Peyer's patch (tissue), 4 donors: Measurements from ENCODE around the gene PODN. TPM values are rescaled to one million over a fixed set of nuclear protein-coding genes. Genes with fewer than 3 reads are reported as not detected.

Source experiments
- DNase-seq, 3 donors: peaks; one replicate each; pipeline ENCODE4 v3.0.0-alpha.2; 2017 to 2019
- H3K27ac ChIP-seq, 4 donors: fragments of 200-600 bp; sonication (generic); one replicate each; pipeline ENCODE4 v1.5.1; 2016 to 2019
- H3K27me3 ChIP-seq, 2 donors: fragments of 200-600 bp; sonication (generic); one replicate each; pipeline ENCODE4 v1.5.1; 2019
- H3K36me3 ChIP-seq, 3 donors: fragments of 200-600 bp; sonication (generic); one replicate each; pipeline ENCODE4 v1.5.1; 2016 to 2019
- H3K4me1 ChIP-seq, 4 donors: fragments of 200-600 bp; sonication (generic); one replicate each; pipeline ENCODE4 v1.5.1; 2016 to 2019
- H3K4me3 ChIP-seq, 4 donors: fragments of 200-600 bp; sonication (generic); 1 replicate in 3 of 4; 2 replicates in 1 of 4; pipeline ENCODE4 v1.5.1; 2016 to 2019; ENCODE audit warnings: mild to moderate bottlenecking in 1 of 4
- H3K9me3 ChIP-seq, 4 donors: fragments of 200-600 bp; sonication (generic); one replicate each; pipeline ENCODE4 v1.5.1; 2016 to 2019; ENCODE audit warnings: mild to moderate bottlenecking in 1 of 4
- POLR2A ChIP-seq, 2 donors: fragments of 450-650 bp; IDR thresholded peaks; one replicate each; pipeline ENCODE4 v1.5.1; 2017; ENCODE audit warnings: antibody characterized with exemption in 2 of 2, mild to moderate bottlenecking in 2 of 2, moderate library complexity in 2 of 2
- total RNA-seq, 4 donors: library from RNA; depleted of rRNA; stranded (reverse); fragments of >200 nt; gene quantifications; one replicate each; pipeline ENCODE4 v1.1.0, GENCODE V29; 2016
- TF ChIP-seq, protein P1 (sequence below), 6 experiments: fragments of 450-650 bp in 4 of 6; fragments of 200-600 bp in 2 of 6; sonication (generic) in 1 of 6; IDR thresholded peaks; one replicate each; pipeline ENCODE4 v1.5.1; 2017 to 2019; ENCODE audit warnings: antibody characterized with exemption in 6 of 6, mild to moderate bottlenecking in 3 of 6, moderate library complexity in 1 of 6

Gene PODN
- total RNA-seq, 4 donors from 2014 or later = 7.0 to 32.2 (median 17.0) TPM

DNA sequence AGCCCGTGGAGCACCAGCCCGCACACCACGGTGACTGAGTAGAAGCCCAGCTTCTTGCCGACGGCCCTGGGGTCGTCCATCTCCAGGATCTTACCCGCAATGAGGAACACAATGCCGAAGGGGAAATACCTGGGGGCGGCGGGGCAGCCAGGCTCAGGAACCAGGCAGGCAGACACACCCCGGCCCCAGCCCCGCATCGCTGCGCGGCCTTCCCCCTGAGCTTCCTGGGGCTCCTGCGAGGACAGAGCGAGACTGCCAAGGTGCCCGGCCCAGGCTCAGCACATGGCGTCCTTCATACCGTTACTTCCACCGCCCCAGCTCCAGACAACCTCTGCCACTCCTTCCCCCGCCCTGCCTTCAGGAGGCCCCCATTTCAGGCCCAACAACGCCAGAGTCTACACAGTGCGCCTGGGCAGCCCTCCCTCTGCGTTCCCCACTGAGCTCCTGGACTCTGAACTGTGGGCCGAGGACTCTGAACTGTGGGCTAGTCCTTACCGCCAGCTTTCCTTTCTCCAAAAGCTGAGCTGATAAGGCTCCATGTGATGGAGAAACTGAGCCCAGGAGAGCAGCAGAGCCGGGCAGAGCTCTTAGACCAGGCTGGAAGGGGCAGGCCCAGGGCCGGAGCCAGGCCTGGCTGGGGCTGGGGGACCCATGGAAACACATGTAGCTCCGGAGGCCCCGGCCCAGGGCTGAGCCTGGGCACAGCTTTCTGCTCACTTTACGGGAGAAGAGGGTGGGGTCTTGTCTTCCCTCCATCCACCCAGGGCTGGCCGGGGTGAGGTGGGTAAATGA, 30.8 kb downstream of the PODN start:
- no peak for DNase-seq
- no peak overlapping the region for H3K27ac ChIP-seq

DNA sequence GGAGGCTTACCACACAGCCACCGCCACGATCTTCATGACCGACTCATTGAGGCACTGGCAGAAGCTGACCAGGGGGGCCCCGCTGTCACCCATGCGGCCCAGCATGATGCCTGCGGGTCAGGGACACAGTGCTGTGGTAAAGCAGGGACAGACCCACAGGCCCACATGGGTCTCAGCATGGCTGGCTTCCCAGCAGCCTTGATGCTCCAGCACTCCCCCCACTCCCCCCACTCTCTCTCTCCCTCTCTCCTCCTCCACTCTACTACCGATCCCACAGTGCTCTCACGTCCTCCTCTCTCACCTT, 31.4 kb downstream of the PODN start:
- no peaks in the 10 kb centered on the region for H3K9me3 ChIP-seq
- DNase-seq = no peak
- TF ChIP-seq, protein P1, sequence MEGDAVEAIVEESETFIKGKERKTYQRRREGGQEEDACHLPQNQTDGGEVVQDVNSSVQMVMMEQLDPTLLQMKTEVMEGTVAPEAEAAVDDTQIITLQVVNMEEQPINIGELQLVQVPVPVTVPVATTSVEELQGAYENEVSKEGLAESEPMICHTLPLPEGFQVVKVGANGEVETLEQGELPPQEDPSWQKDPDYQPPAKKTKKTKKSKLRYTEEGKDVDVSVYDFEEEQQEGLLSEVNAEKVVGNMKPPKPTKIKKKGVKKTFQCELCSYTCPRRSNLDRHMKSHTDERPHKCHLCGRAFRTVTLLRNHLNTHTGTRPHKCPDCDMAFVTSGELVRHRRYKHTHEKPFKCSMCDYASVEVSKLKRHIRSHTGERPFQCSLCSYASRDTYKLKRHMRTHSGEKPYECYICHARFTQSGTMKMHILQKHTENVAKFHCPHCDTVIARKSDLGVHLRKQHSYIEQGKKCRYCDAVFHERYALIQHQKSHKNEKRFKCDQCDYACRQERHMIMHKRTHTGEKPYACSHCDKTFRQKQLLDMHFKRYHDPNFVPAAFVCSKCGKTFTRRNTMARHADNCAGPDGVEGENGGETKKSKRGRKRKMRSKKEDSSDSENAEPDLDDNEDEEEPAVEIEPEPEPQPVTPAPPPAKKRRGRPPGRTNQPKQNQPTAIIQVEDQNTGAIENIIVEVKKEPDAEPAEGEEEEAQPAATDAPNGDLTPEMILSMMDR (IDR thresholded peaks at IDR 0.05) = no peak
- no peak for TF ChIP-seq POLR2A (IDR thresholded peaks at IDR 0.05)
- H3K27me3 ChIP-seq = no peaks in the 10 kb centered on the region
- H3K4me1 ChIP-seq = peaks cover 0 to 21% (median 0%) of the 10 kb centered on the region in 4 donors
- H3K4me3 ChIP-seq = no peak overlapping the region
- H3K36me3 ChIP-seq = no peaks in the 10 kb centered on the region
- H3K27ac ChIP-seq = no peak overlapping the region

More for the DNA sequence above, 30.8 kb downstream of the PODN start:
- TF ChIP-seq, protein P1 (IDR thresholded peaks at IDR 0.05) = no peak
- TF ChIP-seq POLR2A (IDR thresholded peaks at IDR 0.05) = no peak
- Histone ChIP-seq H3K9me3 (no peaks in the 10 kb centered on the region), H3K36me3 (no peaks in the 10 kb centered on the region), H3K4me3 (no peak overlapping the region), H3K27me3 (no peaks in the 10 kb centered on the region), H3K4me1 (peaks cover 0 to 21% (median 0%) of the 10 kb centered on the region in 4 donors)

DNA sequence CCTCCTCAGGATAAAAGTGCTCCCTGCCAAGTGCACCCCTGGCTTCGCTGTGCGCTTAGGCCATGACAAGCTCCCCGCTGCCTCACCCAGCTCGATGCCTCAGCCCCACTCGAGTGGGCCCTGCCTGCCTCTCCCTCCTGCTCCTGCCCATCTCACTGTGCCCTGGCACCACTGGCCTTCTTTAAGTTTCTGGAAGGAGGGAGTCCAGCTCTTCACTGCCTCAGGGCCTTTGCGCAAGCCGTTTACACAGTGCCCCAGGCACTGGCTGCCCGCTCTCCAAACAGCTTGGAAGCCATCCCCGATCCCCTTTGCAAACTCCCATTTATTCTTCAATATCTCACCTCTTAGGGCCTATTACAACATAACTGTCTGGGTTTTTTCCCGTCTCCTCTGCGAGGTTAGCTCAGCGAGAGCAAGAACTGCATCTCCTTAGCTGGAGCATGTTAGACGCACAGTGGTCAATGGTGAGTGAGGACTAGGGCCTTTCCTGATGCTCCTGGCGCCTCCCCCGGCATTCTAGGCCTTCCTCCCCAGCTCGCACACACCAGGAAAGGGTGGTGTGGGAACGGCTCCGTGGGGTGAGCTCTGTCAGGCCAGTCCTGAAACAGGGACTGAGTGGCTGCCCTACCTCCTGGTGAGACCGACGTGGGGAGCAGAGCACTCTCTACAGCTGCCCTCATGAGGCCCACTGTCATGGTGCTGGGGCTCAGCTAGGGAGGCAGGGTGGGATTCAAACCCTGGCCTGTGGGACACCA, 31.9 kb downstream of the PODN start:
- Histone ChIP-seq H3K4me3 (no peak overlapping the region), H3K27me3 (no peaks in the 10 kb centered on the region), H3K4me1 (peaks cover 0 to 17% (median 0%) of the 10 kb centered on the region in 4 donors), H3K36me3 (no peaks in the 10 kb centered on the region), H3K27ac (no peak overlapping the region), H3K9me3 (no peaks in the 10 kb centered on the region)
- TF ChIP-seq POLR2A (IDR thresholded peaks at IDR 0.05) = no peak
- TF ChIP-seq, protein P1 (IDR thresholded peaks at IDR 0.05) = no peak
- DNase-seq = no peak

DNA sequence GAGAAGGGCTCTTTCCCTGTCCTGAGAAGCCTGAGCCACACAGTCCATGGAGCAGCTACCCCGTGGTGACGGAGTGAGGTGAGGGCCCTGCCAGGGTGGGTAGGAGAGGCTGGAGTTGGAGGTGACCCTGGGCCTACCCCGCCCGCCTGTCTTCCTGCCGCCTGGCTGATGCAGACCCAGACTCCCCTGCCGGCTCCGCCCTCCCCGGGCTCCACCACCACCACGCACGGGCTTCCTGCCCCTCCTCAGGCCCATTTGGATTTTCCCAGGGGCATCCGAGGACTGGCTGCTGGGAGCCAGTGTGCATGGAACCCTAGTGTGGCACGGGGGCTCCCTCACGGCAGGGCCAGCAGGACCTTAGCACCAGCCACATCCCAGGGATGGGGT, 32.5 kb downstream of the PODN start:
- H3K27me3 ChIP-seq = no peaks in the 10 kb centered on the region
- H3K4me3 ChIP-seq = no peak overlapping the region
- peaks cover 0 to 12% (median 0%) of the 10 kb centered on the region in 4 donors for H3K4me1 ChIP-seq
- H3K36me3 ChIP-seq = no peaks in the 10 kb centered on the region
- H3K27ac ChIP-seq = no peak overlapping the region
- TF ChIP-seq, protein P1 (IDR thresholded peaks at IDR 0.05) = no peak
- TF ChIP-seq POLR2A (IDR thresholded peaks at IDR 0.05) = no peak
- H3K9me3 ChIP-seq = no peaks in the 10 kb centered on the region
- DNase-seq = no peak

DNA sequence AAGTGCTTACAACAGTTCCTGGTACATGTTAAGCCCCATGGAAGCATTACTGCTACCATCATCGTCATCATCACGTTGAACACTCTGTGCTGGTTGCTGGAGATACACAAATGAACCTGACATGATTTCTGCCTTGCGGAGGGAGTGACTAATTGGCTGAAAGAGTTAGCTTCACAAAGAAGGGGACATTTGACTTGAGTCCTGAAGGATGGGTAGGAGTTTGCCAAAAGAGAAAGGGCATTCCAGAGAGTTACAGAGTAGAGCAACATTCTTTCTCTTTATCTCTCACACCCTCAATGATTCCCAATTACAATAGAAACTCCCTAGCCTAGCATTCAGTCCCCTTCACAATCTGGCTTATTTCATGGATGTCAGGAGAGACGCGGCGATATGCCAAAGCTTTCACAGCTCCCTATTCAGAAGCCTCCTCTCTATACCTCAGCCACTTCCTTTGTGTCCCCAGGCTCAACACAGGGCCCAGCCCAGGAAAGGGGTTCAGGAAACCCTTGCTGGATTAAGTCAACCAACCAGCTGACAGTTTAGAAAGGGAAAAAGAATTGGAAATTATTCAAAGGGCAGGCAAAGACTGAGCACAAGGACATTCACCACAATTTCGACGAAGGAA, 42.4 kb downstream of the PODN start:
- DNase-seq = no peak

More for the DNA sequence above, 42.4 kb downstream of the PODN start:
- H3K36me3 ChIP-seq = no peaks in the 10 kb centered on the region
- H3K4me3 ChIP-seq = no peak overlapping the region
- no peak for TF ChIP-seq POLR2A (IDR thresholded peaks at IDR 0.05)
- TF ChIP-seq, protein P1 (IDR thresholded peaks at IDR 0.05) = no peak
- H3K4me1 ChIP-seq = peaks cover 0 to 9% (median 0%) of the 10 kb centered on the region in 4 donors
- H3K27ac ChIP-seq = no peak overlapping the region
- no peaks in the 10 kb centered on the region for H3K9me3 ChIP-seq
- no peaks in the 10 kb centered on the region for H3K27me3 ChIP-seq
